IMR-90 (cell line): ENCODE results near the gene HIGD2A. TPM values are rescaled to one million over a fixed set of nuclear protein-coding genes. Genes with fewer than 3 reads are reported as not detected.

Source experiments
- ATAC-seq: fragments of 200-7000 bp; cut with Tn5 transposase; 2 replicates; pipeline ENCODE4 v1.9.1; 2020; ENCODE audit warnings: low read depth, mild to moderate bottlenecking, moderate library complexity
- BruUV-seq: library from RNA; stranded (reverse); fragments of 400-500 nt; replicated peaks from 2 replicates; lab custom pipeline; 2021; lab: Mats Ljungman, UMichigan
- CTCF ChIA-PET: fragments of 300-600 bp; formaldehyde crosslinking; extraction: SDS; loops from one replicate; lab custom pipeline; 2021; ENCODE audit warnings: antibody characterized with exemption; lab: Yijun Ruan, JAX
- POLR2A ChIA-PET: fragments of 300-600 bp; sonication (Branson Sonifier 250); formaldehyde crosslinking; loops from one replicate; lab custom pipeline; 2022; ENCODE audit warnings: antibody characterized with exemption; ENCODE audit not compliant: unreplicated experiment; lab: Charles Lee
- DNase-seq: peaks from one replicate; pipeline ENCODE4 v3.0.0; 2013
- H2AFZ ChIP-seq: replicated peaks from 2 replicates; pipeline ENCODE3; 2013; ENCODE audit warnings: low read length, mild to moderate bottlenecking; ENCODE audit not compliant: poor library complexity
- H2AK5ac ChIP-seq: 2 replicates; pipeline ENCODE4 v1.6.1; 2013; ENCODE audit warnings: low read depth, low read length, inconsistent platforms
- H2AK9ac ChIP-seq: replicated peaks from 2 replicates; pipeline ENCODE3; 2013; ENCODE audit warnings: mild to moderate bottlenecking, low read depth, low read length, moderate library complexity; ENCODE audit not compliant: poor library complexity
- H2BK120ac ChIP-seq: 2 replicates; pipeline ENCODE4 v1.6.1; 2013; ENCODE audit warnings: low read depth, low read length, inconsistent platforms
- H2BK15ac ChIP-seq: 3 replicates; pipeline ENCODE4 v1.6.1; 2013; ENCODE audit warnings: low read depth, low read length, inconsistent platforms
- H2BK20ac ChIP-seq: 2 replicates; pipeline ENCODE4 v1.6.1; 2013; ENCODE audit warnings: low read depth, mild to moderate bottlenecking, inconsistent platforms, low read length, moderate library complexity
- H2BK5ac ChIP-seq: 2 replicates; pipeline ENCODE4 v1.6.1; 2013; ENCODE audit warnings: mild to moderate bottlenecking, low read depth, low read length, inconsistent platforms; ENCODE audit not compliant: poor library complexity, severe bottlenecking
- H3K14ac ChIP-seq: replicated peaks from 2 replicates; pipeline ENCODE4 v1.6.1; 2013; ENCODE audit warnings: low read depth, low read length, inconsistent platforms
- H3K18ac ChIP-seq: 2 replicates; pipeline ENCODE4 v1.6.1; 2013; ENCODE audit warnings: low read depth, low read length, control low read depth
- H3K23ac ChIP-seq: 2 replicates; pipeline ENCODE4 v1.6.1; 2013; ENCODE audit warnings: low read depth, low read length, inconsistent platforms
- H3K27ac ChIP-seq: 2 replicates; pipeline ENCODE4 v1.5.1; 2013; ENCODE audit warnings: mild to moderate bottlenecking, control low read depth, low read length; ENCODE audit not compliant: insufficient read depth
- H3K27me3 ChIP-seq: 2 replicates; pipeline ENCODE4 v1.6.1; 2013; ENCODE audit warnings: low read length; ENCODE audit not compliant: control insufficient read depth, insufficient read depth
- H3K36me3 ChIP-seq: 2 replicates; pipeline ENCODE4 v1.6.1; 2013; ENCODE audit warnings: low read length, mixed read lengths; ENCODE audit not compliant: control insufficient read depth, insufficient read depth
- H3K4ac ChIP-seq: 2 replicates; pipeline ENCODE4 v1.6.1; 2013; ENCODE audit warnings: low read depth, low read length, inconsistent platforms
- H3K4me1 ChIP-seq: 2 replicates; pipeline ENCODE4 v1.6.1; 2013; ENCODE audit warnings: low read length, mixed read lengths; ENCODE audit not compliant: control insufficient read depth, insufficient read depth
- H3K4me2 ChIP-seq: 2 replicates; pipeline ENCODE4 v1.6.1; 2013; ENCODE audit warnings: low read depth, mild to moderate bottlenecking, control low read depth, low read length, moderate library complexity
- H3K4me3 ChIP-seq: 2 replicates; pipeline ENCODE4 v1.5.1; 2013; ENCODE audit warnings: low read depth, mild to moderate bottlenecking, control low read depth, low read length, moderate library complexity; ENCODE audit not compliant: insufficient read depth
- H3K56ac ChIP-seq: 2 replicates; pipeline ENCODE4 v1.6.1; 2013; ENCODE audit warnings: low read length, inconsistent platforms; ENCODE audit not compliant: insufficient read depth; ENCODE audit errors: extremely low read depth
- H3K79me1 ChIP-seq, 2 experiments: 2 replicates each; pipeline ENCODE4 v1.6.1; 2013; ENCODE audit warnings: low read length in 2 of 2, inconsistent platforms in 1 of 2, low read depth in 1 of 2
- H3K9ac ChIP-seq: 2 replicates; pipeline ENCODE4 v1.6.1; 2013; ENCODE audit warnings: low read depth, low read length, control low read depth
- H3K9me1 ChIP-seq: 2 replicates; pipeline ENCODE4 v1.6.1; 2013; ENCODE audit warnings: low read length, inconsistent platforms; ENCODE audit not compliant: insufficient read depth
- H3K9me3 ChIP-seq: 2 replicates; pipeline ENCODE4 v1.6.1; 2013; ENCODE audit warnings: low read length; ENCODE audit not compliant: control insufficient read depth, insufficient read depth
- H4K20me1 ChIP-seq: 2 replicates; pipeline ENCODE4 v1.6.1; 2013; ENCODE audit warnings: low read length, inconsistent platforms; ENCODE audit not compliant: insufficient read depth
- H4K5ac ChIP-seq: 2 replicates; pipeline ENCODE4 v1.6.1; 2013; ENCODE audit warnings: mild to moderate bottlenecking, low read depth, low read length, control low read depth
- H4K8ac ChIP-seq, 2 experiments: 2 replicates each; pipeline ENCODE4 v1.6.1; 2013; ENCODE audit warnings: low read depth in 2 of 2, low read length in 2 of 2, control low read depth in 1 of 2, inconsistent platforms in 1 of 2
- H4K91ac ChIP-seq: 2 replicates; pipeline ENCODE4 v1.6.1; 2013; ENCODE audit warnings: low read depth, low read length, inconsistent platforms; ENCODE audit not compliant: insufficient read depth
- BHLHE40 ChIP-seq: fragments of 150-350 bp; IDR thresholded peaks from 2 replicates; pipeline ENCODE4 v1.6.1; 2016; ENCODE audit warnings: mild to moderate bottlenecking, low read depth, low read length
- CTCF ChIP-seq: conservative IDR thresholded peaks from 2 replicates; pipeline ENCODE4 v1.5.1; 2012; ENCODE audit warnings: mild to moderate bottlenecking, low read depth, low read length, improper control_type of control experiment
- FOS ChIP-seq: fragments of 150-350 bp; IDR thresholded peaks from 2 replicates; pipeline ENCODE4 v1.6.1; 2016; ENCODE audit warnings: low read depth, low read length
- MAZ ChIP-seq: IDR thresholded peaks from 2 replicates; pipeline ENCODE4 v1.6.1; 2012; ENCODE audit warnings: low read depth, mild to moderate bottlenecking, low read length, improper control_type of control experiment, moderate library complexity, borderline replicate concordance
- NFE2L2 ChIP-seq: fragments of 150-350 bp; IDR thresholded peaks from 2 replicates; pipeline ENCODE4 v1.6.1; 2016; ENCODE audit warnings: low read depth, mild to moderate bottlenecking, low read length
- USF2 ChIP-seq: fragments of 150-350 bp; IDR thresholded peaks from 2 replicates; pipeline ENCODE4 v1.6.1; 2017; ENCODE audit warnings: mild to moderate bottlenecking, antibody characterized with exemption, low read length, low read depth
- WGBS, 2 experiments: methylation state at CpG; one replicate each; pipeline versions ENCODE4 v1.1.5 to v1.1.7; 2013; ENCODE audit warnings: missing lambda C conversion rate in 2 of 2; ENCODE audit not compliant: insufficient read length in 1 of 2; ENCODE audit errors: extremely low coverage in 2 of 2; 5-methylcytosine and 5-hydroxymethylcytosine counted together
- dilution Hi-C: fragments of 300-500 bp; cut with HindIII; formaldehyde crosslinking; loops from one replicate; pipeline ENCODE4 v1.14.3; 2018; ENCODE audit warnings: low sequenced_read_pairs; ENCODE audit not compliant: unreplicated experiment
- in situ Hi-C: fragments of 300-500 bp; cut with MboI; formaldehyde crosslinking; loops from 3 replicates; pipeline ENCODE4 v1.14.3; 2019; ENCODE audit warnings: low sequenced_read_pairs, inconsistent platforms, mixed read lengths
- intact Hi-C: fragments of 100-400 bp; cut with micrococcal nuclease; formaldehyde crosslinking; loops from 2 replicates; pipeline ENCODE4 v1.10.0; 2022
- polyA plus RNA-seq, 3 experiments: library from polyadenylated mRNA; depleted of rRNA; stranded (reverse); fragments of >200 nt; gene quantifications; 2 replicates each; pipeline ENCODE4 v1.2.3, GENCODE V29; 2012; ENCODE audit warnings: low replicate concordance in 1 of 3
- total RNA-seq: library from RNA; depleted of rRNA; stranded (reverse); fragments of >200 nt; gene quantifications from 2 replicates; pipeline ENCODE4 v1.2.3, GENCODE V29; 2012

The HIGD2A gene
- total and polyA plus RNA-seq, 2 of the 4 experiments (the other 2 are of a cell fraction) = 35.0 to 131 TPM

- Histone ChIP-seq H3K18ac (no peak overlapping the region), H3K9me1 (peaks cover 16% of the 10 kb centered on the region), H4K8ac (no peak overlapping the region), H3K9me3 (no peaks in the 10 kb centered on the region), H3K4ac (no peak overlapping the region), H3K27ac (no peak overlapping the region), H2AK5ac (no peak overlapping the region), H2BK20ac (no peak overlapping the region), H4K20me1 (peaks cover 45% of the 10 kb centered on the region), H4K91ac (no peak overlapping the region), H3K27me3 (no peaks in the 10 kb centered on the region), H3K14ac (peak overlapping the region; percentile 36; the same call in 1 of the 2 replicates), H2BK15ac (no peak overlapping the region), H3K4me2 (no peak overlapping the region), H3K36me3 (peaks cover 25% of the 10 kb centered on the region), H2AFZ (peak overlapping the region; percentile 52), H2BK5ac (no peak overlapping the region), H2BK120ac (no peak overlapping the region), H3K4me1 (peaks cover 6% of the 10 kb centered on the region), H3K9ac (no peak overlapping the region), H3K56ac (no peak overlapping the region), H3K23ac (no peak overlapping the region), H3K79me1 (peaks cover 27 to 54% of the 10 kb centered on the region in 2 experiments), H4K5ac (no peak overlapping the region), H2AK9ac (no peak overlapping the region), H3K4me3 (no peak overlapping the region)
- POLR2A ChIA-PET = no interaction called here
- DNase-seq = no peak
- no peak for ATAC-seq
- CTCF ChIA-PET = no interaction called here
- 100% methylated on average over 3 of the region's 5 CpGs; no CpG with 5 or more reads in 1 of the 2 experiments for WGBS, 2 experiments
- intact Hi-C loops = loop anchor here (10.0 kb wide), 1 partner anchor 234 kb away; the partner anchor contains the start of gene TSPAN17
- no TSS peak for BruUV-seq
- dilution Hi-C loops = no loop called here
- TF ChIP-seq CTCF = no peak
- TF ChIP-seq USF2 = no peak
- no peak for TF ChIP-seq FOS
- TF ChIP-seq NFE2L2 = no peak
- no peak for TF ChIP-seq MAZ
- TF ChIP-seq BHLHE40 = no peak
- in situ Hi-C loops = no loop called here
Observed at GRCh38 chr5:176410486-176411180, 22.1 kb downstream of the HIGD2A start.
